ENCODE measurements around the gene GTF2A2.
"Not testable (repeated sequence)": the region's sequence is repeated elsewhere in the genome, so short reads cannot be mapped to it uniquely, and the experiment has no call there.

GTF2A2 gene, protein sequence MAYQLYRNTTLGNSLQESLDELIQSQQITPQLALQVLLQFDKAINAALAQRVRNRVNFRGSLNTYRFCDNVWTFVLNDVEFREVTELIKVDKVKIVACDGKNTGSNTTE

DNA sequence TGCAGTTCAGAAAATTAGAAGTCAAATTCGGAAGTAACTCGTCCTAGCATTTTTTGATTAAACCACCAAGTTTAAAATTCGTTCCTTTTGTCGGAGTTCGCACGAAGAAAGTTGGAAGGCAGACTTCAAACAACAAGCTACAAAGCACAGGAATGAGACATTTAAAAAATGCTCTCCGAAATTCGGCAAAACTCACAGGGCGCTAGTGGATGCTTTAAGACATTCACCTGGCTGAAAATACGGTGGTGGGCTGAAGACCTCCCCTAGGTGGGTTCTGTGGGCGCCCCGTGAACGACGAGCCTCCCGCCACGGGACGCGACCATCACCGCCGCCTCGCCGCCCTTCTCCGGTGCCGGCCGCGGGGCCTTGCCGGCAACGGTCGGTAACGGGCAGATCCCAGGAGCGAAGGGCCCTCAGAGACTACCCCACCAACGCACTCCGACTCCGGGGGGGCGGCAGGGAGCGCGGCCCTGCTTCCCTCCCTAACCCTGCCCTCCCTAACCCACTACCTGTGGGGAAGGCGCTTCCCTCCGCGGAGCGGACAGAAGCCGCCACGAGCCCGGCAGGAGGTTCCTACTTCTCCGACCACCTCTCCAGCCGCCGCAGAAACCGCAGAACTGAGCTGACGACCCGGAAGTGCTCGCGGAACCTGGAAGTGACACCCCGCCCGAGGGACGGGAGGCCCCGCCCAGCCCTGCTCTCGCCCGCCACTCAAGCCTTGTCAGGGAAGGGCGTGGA, at the start of gene GTF2A2:
Gene GTF2A2 (minus strand): TSS at position 619 of the 738 bp plus-strand sequence. CDS start 5,238 bp downstream, outside the sequence.
- peak; percentile 93 for DNase-seq (ENCODE audit: low read depth)

- DNase-seq (ENCODE audit: low read depth) = no peak
Measured at GRCh38 chr15:59703979-59704796, 46.9 kb upstream of the GTF2A2 start.

GRCh38 chr15:59702351-59702750, 45.0 kb upstream of the GTF2A2 start:
- DNase-seq (ENCODE audit: low read depth) = no peak

DNA sequence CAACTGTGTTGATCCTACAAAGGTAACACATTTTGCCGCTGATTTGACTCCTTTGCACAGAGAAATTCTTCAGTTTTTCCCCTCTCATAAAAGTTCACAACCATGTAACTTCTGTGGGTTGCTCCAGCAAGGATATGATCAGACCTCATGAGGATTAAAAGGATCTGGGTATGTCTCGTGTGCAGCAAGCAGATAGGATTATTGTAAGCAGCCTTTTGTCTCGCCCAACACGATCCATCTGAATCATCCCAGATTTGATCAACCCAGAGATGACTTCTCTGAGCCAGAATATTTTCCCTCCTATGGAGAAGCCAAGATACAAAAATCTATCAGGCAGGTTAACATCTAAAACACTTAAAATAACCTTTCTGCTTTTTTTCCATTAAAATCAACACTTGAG, 44.6 kb upstream of the GTF2A2 start:
- no peak for DNase-seq (ENCODE audit: low read depth)

- DNase-seq (ENCODE audit: low read depth) = no peak
Measured at GRCh38 chr15:59699810-59700431, 42.6 kb upstream of the GTF2A2 start.

- not testable (repeated sequence) for DNase-seq (ENCODE audit: low read depth)
Measured at GRCh38 chr15:59698065-59698464, 40.8 kb upstream of the GTF2A2 start.

DNA sequence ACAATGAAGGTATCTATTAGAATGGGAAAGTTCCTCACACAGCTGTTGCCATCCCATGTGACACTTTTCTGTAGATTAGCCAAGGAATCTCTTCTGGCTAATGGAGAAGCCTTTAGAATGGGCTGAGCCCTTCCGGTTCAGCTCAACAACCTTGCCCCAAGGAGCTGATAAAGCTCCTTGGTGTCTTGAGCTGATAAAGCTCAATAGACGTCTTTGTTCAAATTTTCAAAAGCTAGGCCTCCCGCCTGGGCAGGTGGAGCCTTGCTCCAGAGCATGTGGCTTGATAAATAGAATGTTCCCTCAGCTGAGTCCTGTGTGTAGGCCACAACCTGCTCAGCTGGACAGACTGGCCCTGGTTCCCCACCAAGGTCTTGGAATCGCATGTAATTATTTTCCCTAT, 39.0 kb upstream of the GTF2A2 start:
- DNase-seq (ENCODE audit: low read depth) = no peak

- DNase-seq (ENCODE audit: low read depth) = no peak
Measured at GRCh38 chr15:59694779-59695178, 37.5 kb upstream of the GTF2A2 start.

DNA sequence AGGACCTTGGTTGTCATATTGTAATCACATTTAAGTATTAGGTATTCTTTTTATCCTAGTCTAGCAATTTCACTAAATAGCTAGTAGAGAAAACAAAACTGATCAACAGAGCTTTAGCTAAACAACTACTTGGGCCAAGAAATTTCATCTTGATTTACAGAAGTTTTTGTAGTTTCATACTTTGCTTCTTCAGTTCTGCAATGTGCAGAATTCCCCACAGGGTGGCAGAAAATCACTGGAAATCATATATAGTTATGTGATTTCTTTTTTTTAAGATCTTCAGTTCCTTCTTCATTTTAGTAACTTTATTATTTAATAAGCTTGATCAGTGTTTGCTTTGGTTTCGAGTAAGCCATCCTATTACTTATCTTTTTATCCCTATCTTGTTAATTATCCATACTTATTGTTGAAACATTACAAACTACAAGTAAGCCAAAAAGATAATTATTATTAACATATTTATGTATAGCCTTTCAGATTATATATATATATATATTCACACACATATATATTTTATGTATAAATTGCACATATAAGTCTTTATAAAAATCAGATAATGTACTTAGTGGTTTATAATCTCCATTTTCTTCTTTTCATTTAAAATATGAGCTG, 34.0 kb upstream of the GTF2A2 start:
- DNase-seq (ENCODE audit: low read depth) = no peak

- DNase-seq (ENCODE audit: low read depth) = peak; percentile 48
Measured at GRCh38 chr15:59689626-59690236, 32.4 kb upstream of the GTF2A2 start.

GRCh38 chr15:59688782-59689625, 31.7 kb upstream of the GTF2A2 start, which contains the start of gene BNIP2:
TSS of gene BNIP2 (minus strand) at chr15:59689320. CDS start at chr15:59682457, 6,863 bp downstream.
- DNase-seq (ENCODE audit: low read depth) = peak; percentile 95

DNA sequence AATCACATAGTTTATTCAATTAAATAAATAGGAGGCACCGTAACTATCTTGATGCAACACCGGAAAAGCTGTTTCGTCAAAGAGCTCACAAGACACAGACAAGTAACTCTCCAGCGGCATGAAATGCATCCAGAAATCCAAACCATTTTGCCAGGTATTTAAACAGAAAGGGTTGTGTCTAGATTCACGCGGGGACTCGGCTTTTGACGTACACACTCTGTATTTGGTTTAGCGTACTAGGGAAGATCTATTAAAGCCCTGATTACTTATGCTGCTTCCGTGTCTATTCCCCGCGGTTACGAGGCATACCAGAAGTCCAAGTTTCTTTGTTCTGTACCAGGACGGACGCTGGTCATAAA, 31.1 kb upstream of the GTF2A2 start:
- no peak for DNase-seq (ENCODE audit: low read depth)

DNA sequence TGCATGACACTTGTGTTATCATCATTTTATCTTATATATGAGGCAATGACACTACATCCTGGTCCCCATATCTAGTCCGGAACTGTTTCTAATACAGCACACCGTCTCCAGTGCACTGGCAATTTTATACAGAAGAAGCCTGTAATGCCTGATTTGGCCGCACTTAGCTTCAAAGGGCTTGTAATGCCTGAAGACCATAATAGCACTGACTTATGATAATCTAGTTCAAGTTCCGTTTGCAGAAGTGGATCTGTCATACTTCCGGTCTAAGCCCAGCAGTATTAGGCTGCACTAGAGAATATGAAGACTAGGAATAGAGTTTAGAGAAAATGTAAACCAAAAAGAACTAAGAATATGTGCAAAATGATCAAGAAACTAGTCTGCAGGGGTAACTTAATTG, 30.5 kb upstream of the GTF2A2 start:
- DNase-seq (ENCODE audit: low read depth) = no peak

GRCh38 chr15:59686389-59686788, 29.1 kb upstream of the GTF2A2 start:
- no peak for DNase-seq (ENCODE audit: low read depth)

- DNase-seq (ENCODE audit: low read depth) = no peak
Measured at GRCh38 chr15:59685737-59686297, 28.5 kb upstream of the GTF2A2 start.

- DNase-seq (ENCODE audit: low read depth) = no peak
Measured at GRCh38 chr15:59680870-59681269, 23.6 kb upstream of the GTF2A2 start.

DNA sequence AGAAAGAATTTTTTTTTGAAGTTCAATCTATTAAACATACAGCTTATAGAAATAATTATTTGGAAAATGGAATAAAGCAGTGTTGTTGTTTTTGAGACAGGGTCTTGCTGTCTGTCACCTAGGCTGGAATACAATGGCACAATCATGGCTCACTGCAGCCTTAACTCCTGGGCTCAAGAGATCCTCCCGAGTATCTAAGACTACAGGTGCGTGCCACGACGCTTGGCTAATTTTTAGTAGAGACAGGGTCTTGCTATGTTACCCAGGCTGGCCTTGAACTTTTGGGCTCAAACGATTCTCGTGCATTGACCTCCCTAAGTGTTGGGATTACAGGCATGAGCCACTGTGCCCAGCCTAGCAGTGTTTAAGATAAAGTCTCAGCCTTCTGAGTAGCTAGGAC, 23.0 kb upstream of the GTF2A2 start:
- DNase-seq (ENCODE audit: low read depth) = no peak

DNA sequence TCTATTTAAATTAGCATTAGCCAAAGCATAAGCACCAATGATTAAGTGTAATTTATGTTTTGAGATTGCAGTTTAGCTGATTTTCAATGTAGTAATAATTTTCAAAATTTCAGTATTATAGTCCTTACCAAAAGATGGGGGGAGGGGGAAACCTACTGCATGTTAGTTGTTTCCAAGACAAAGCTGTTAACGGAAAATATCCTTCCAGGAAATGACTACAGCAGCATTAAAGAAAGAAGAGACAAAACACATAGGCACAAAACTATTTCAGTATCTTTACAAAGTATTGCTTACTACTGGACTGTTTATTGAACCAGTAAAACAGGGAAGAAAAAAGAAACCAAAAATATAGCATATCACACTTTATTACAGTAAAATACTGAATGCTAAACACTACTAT, 21.3 kb upstream of the GTF2A2 start:
- no peak for DNase-seq (ENCODE audit: low read depth)

DNA sequence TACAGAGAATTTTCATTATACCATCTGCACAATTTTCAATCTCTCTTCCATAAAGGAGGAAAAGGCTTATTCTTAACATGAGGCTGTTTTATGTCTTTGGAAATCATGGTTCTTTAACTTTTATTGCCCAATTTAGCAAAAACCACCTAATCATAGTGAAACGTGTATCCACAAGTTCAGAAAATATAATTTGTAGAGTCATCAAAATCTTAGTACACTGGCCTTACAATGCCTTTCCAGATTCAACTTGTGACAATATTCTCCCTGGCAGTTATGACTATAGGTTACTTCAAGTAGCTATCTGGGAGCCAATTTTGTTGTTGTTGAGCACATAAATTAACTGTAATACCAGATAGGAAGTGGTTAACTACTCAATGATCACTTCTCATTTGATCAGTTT, 20.9 kb upstream of the GTF2A2 start:
- DNase-seq (ENCODE audit: low read depth) = no peak

DNA sequence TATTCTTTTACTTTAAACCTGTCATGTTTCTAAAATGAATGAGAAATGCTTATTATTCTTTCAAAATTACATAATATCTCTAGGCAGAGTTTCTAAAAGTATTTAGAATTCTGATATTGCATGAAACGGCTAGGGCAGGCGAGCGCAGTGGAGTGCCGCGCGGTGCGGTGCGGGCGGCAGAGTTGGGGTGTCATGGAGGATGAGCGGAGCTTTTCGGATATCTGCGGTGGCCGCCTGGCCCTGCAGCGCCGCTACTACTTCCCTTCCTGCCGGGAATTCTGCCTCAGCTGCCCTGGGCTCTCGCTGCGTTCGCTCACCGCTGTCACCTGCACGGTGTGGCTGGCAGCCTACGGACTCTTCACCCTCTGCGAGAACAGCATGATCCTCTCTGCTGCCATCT, 19.2 kb upstream of the GTF2A2 start:
- no peak for DNase-seq (ENCODE audit: low read depth)
